ENCODE measurements around the gene NLGN1.

NLGN1 gene

DNA sequence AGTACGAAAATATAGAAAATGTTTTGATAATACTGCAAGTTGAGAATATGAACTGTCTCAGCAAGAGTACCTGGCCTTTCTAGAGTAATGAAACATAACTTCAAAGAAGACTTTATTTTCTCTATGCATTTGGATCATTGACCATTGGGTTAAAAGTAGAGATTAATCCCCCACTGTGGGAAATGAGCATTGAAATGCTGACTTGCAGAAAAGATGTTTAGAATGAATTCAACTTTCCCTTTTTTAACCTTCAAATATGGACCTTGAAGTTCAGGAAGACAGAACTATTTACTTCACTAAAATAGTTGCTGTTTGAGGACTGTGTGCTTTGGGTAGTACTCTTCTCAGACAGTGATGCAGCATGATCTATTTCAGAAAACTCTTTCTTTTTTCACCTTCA lies 75.7 kb downstream of the NLGN1 start:
- no peaks in the 10 kb centered on the region for H3K79me2 ChIP-seq (ENCODE audit: insufficient read depth, low read length)
- no peaks in the 10 kb centered on the region for H3K36me3 ChIP-seq (ENCODE audit: insufficient read depth, low read length)
- no peak for TF ChIP-seq EZH2 (IDR thresholded peaks at IDR 0.05; ENCODE audit: borderline replicate concordance, low read length)
- TF ChIP-seq, protein P1, sequence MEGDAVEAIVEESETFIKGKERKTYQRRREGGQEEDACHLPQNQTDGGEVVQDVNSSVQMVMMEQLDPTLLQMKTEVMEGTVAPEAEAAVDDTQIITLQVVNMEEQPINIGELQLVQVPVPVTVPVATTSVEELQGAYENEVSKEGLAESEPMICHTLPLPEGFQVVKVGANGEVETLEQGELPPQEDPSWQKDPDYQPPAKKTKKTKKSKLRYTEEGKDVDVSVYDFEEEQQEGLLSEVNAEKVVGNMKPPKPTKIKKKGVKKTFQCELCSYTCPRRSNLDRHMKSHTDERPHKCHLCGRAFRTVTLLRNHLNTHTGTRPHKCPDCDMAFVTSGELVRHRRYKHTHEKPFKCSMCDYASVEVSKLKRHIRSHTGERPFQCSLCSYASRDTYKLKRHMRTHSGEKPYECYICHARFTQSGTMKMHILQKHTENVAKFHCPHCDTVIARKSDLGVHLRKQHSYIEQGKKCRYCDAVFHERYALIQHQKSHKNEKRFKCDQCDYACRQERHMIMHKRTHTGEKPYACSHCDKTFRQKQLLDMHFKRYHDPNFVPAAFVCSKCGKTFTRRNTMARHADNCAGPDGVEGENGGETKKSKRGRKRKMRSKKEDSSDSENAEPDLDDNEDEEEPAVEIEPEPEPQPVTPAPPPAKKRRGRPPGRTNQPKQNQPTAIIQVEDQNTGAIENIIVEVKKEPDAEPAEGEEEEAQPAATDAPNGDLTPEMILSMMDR (IDR thresholded peaks at IDR 0.05; ENCODE audit: low read length): no peak
- H3K9me3 ChIP-seq (ENCODE audit: low read length): no peaks in the 10 kb centered on the region
- H3F3A ChIP-seq (ENCODE audit: insufficient read depth, low read length): no peaks in the 10 kb centered on the region
- H3K9me2 ChIP-seq (ENCODE audit: low read depth, low read length): no peaks in the 10 kb centered on the region
- no peaks in the 10 kb centered on the region for H3K4me1 ChIP-seq (ENCODE audit: insufficient read depth, low read length, severe bottlenecking)
- H3K4me3 ChIP-seq (ENCODE audit: low read depth, low read length, poor library complexity, severe bottlenecking): no peak overlapping the region
- H3K4me2 ChIP-seq (ENCODE audit: low read length): no peak overlapping the region
- H3K27ac ChIP-seq (ENCODE audit: low read depth, low read length, poor library complexity, severe bottlenecking): no peak overlapping the region
- H4K20me1 ChIP-seq (ENCODE audit: insufficient read depth, low read length): 0 out of 2 replicates have a peak, but pooled peaks cover 2% of the 10 kb centered on the region
- H3K9ac ChIP-seq (ENCODE audit: low read length): no peak overlapping the region
- no peak overlapping the region for H2AFZ ChIP-seq (ENCODE audit: low read length)
- no peaks in the 10 kb centered on the region for H3K27me3 ChIP-seq (ENCODE audit: insufficient read depth, low read length)

DNA sequence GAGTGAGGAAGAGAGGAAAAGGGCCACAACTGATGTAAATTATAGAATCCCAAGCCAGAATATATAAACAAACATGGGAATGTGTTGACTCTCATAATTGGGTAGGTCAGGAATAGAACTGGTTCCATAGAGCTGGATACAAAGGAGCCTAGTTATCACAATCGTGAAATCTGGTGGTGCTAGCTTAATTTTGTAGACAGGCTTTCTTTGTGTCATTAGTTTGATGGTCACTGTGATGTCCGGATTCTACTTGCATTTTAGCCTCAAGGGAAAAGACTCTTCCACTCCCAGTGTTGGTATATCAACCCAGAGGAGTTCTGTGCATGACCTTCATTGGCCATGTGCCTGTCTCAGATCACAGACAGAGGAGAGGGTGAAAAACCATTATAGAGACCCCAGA lies 81.8 kb downstream of the NLGN1 start:
- Histone ChIP-seq H3K27ac (ENCODE audit: low read depth, low read length, poor library complexity, severe bottlenecking) (no peak overlapping the region), H3K4me1 (ENCODE audit: insufficient read depth, low read length, severe bottlenecking) (no peaks in the 10 kb centered on the region), H3K36me3 (ENCODE audit: insufficient read depth, low read length) (no peaks in the 10 kb centered on the region), H4K20me1 (ENCODE audit: insufficient read depth, low read length) (0 out of 2 replicates have a peak, but pooled peaks cover 2% of the 10 kb centered on the region), H3K27me3 (ENCODE audit: insufficient read depth, low read length) (no peaks in the 10 kb centered on the region), H2AFZ (ENCODE audit: low read length) (no peak overlapping the region), H3K9ac (ENCODE audit: low read length) (no peak overlapping the region), H3K9me3 (ENCODE audit: low read length) (no peaks in the 10 kb centered on the region), H3K9me2 (ENCODE audit: low read depth, low read length) (no peaks in the 10 kb centered on the region; the same call in 1 of the 2 replicates), H3F3A (ENCODE audit: insufficient read depth, low read length) (no peaks in the 10 kb centered on the region), H3K79me2 (ENCODE audit: insufficient read depth, low read length) (no peaks in the 10 kb centered on the region), H3K4me3 (ENCODE audit: low read depth, low read length, poor library complexity, severe bottlenecking) (no peak overlapping the region), H3K4me2 (ENCODE audit: low read length) (no peak overlapping the region)
- TF ChIP-seq, protein P1 (IDR thresholded peaks at IDR 0.05; ENCODE audit: low read length): no peak
- TF ChIP-seq EZH2 (IDR thresholded peaks at IDR 0.05; ENCODE audit: borderline replicate concordance, low read length): no peak

DNA sequence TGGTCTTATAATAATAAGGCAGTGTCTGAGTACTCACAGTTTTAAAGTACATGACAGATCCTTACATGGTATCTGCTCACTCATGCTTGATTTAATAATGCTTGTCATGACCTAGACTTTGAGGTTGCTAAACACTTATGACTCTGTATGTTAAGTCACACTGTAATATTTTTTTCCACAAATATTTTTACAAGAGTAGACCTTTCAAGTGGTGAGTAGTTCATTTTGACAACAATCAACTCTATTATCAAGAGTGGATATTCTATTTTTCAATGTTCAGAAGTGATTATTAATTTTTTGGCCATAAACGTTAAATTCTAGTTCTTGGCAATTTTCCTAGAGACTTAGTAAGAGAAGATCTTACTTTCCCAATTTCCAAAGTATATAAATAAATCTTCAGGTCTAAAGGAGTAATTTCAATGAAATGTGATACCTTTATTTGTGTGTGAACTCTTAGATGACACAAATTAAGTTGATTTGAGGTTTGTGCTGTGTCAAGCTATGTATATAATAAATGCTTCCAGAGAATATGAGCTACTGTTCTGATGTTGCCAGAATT lies 104.5 kb downstream of the NLGN1 start:
- H3K9me3 ChIP-seq (ENCODE audit: low read length): no peaks in the 10 kb centered on the region
- H3K9me2 ChIP-seq (ENCODE audit: low read depth, low read length): no peaks in the 10 kb centered on the region
- H3K27ac ChIP-seq (ENCODE audit: low read depth, low read length, poor library complexity, severe bottlenecking): no peak overlapping the region
- no peak for TF ChIP-seq EZH2 (IDR thresholded peaks at IDR 0.05; ENCODE audit: borderline replicate concordance, low read length)
- TF ChIP-seq, protein P1 (IDR thresholded peaks at IDR 0.05; ENCODE audit: low read length): no peak
- H3K4me1 ChIP-seq (ENCODE audit: insufficient read depth, low read length, severe bottlenecking): no peaks in the 10 kb centered on the region
- H2AFZ ChIP-seq (ENCODE audit: low read length): no peak overlapping the region
- H3K27me3 ChIP-seq (ENCODE audit: insufficient read depth, low read length): no peaks in the 10 kb centered on the region
- H3K4me2 ChIP-seq (ENCODE audit: low read length): no peak overlapping the region
- H3K9ac ChIP-seq (ENCODE audit: low read length): no peak overlapping the region
- no peaks in the 10 kb centered on the region for H3F3A ChIP-seq (ENCODE audit: insufficient read depth, low read length)
- H3K4me3 ChIP-seq (ENCODE audit: low read depth, low read length, poor library complexity, severe bottlenecking): no peak overlapping the region
- H4K20me1 ChIP-seq (ENCODE audit: insufficient read depth, low read length): no peaks in the 10 kb centered on the region
- no peaks in the 10 kb centered on the region for H3K79me2 ChIP-seq (ENCODE audit: insufficient read depth, low read length)
- no peaks in the 10 kb centered on the region for H3K36me3 ChIP-seq (ENCODE audit: insufficient read depth, low read length)

Data from OCI-LY1 (cell line).